GM19023 (cell line): ENCODE results near the gene MKNK2.
"Not testable (repeated sequence)": the region's sequence is repeated elsewhere in the genome, so short reads cannot be mapped to it uniquely, and the experiment has no call there.

ENCODE experiments used
- ATAC-seq: cut with Tn5 transposase; IDR thresholded peaks from one replicate; pipeline ENCODE4 v1.9.1; 2021; ENCODE audit warnings: mild to moderate bottlenecking, moderate library complexity; ENCODE audit not compliant: unreplicated experiment

The MKNK2 gene

DNA sequence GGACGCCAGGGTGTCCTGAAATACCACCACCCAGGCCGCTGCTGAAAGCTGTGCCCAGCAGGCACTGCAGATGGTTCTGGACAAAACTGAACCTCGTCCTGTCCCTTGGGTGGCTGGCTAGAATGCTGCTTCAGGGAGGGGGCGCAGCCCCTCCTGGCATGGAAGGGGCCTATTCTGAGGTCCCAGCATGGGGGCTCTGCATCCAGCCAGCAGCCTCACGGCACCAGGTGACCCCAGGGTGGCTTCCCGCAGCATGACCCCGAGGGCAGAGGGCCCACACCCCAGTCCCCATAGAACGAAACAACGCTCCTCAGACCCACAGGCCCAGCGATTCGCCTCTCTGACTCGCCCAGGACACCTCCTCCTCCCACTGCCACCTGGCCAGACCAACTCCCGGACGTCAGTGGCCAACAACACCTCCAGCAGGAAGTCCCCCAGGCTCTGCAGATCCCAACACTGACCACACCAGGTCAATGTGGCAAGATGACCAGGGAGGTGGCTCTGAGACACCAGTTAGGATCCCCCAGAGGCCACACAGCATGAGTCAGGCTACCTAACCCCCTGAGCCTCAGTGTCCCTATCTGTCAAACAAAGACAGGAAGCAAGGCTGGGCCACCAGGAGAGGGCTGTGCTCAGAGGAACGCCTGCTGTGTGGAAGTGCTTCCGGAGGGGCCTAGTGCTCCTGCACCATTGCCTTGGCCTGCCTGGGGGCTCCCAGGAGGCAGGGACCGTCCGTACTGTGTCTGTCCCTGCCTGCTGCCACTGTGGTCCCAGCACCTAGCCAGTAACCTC is 6.1 kb downstream of the MKNK2 start:
- no peak for ATAC-seq

- no peak for ATAC-seq
Measured at GRCh38 chr19:2043961-2044708, 6.9 kb downstream of the MKNK2 start.

GRCh38 chr19:2043251-2043641 is 7.8 kb downstream of the MKNK2 start:
- no peak for ATAC-seq

DNA sequence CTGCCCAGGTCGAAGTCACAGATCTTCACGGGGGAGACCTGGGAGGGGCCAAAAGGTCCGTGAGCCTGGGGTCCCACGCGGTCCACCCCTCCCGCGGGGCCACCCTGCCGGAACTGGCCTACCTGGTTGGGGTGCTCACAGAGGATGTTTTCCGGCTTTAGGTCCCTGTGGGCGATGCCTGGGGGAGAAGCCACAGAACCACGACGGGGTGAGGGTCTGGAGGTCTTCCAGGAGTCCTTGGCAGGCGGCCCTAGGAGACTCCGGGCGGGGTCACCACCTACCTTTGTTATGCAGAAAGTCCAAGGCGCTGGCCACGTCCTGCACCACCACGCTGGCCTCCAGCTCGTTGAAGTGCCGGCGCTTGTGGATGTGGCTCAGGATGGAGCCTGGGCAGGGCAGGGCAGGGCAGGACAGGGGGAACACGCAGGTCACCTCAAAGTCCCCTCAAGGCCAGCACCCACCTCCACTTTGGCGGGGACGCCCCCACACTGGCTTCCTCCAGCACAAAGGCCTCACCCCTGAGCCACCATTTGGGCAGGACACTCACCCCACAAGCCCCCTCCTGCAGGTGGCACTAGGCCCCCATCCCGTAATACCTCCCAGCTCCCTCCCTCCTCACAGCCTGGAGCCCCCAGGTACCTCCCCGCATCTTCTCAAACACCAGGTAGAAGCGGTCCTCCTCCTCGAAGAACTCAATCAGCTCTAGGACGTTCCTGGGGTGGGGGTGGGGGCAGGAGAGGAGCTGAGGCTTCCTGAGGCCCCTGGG is 8.4 kb downstream of the MKNK2 start:
- no peak for ATAC-seq

GRCh38 chr19:2041683-2042484 is 9.2 kb downstream of the MKNK2 start:
- peak; percentile 68 for ATAC-seq

DNA sequence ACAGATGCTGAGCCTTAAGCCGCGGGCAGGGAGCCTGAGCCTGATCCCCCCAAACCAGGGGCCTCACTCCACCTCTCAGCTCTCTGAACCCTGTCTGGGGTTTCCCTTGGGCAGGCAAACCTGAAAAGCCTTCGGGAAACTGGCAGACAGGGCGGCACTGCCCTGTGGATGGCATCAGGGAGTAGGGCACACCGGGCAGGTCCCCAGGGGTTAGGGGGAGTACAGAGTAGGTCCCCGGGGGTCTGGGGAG is 9.7 kb downstream of the MKNK2 start:
- no peak for ATAC-seq

DNA sequence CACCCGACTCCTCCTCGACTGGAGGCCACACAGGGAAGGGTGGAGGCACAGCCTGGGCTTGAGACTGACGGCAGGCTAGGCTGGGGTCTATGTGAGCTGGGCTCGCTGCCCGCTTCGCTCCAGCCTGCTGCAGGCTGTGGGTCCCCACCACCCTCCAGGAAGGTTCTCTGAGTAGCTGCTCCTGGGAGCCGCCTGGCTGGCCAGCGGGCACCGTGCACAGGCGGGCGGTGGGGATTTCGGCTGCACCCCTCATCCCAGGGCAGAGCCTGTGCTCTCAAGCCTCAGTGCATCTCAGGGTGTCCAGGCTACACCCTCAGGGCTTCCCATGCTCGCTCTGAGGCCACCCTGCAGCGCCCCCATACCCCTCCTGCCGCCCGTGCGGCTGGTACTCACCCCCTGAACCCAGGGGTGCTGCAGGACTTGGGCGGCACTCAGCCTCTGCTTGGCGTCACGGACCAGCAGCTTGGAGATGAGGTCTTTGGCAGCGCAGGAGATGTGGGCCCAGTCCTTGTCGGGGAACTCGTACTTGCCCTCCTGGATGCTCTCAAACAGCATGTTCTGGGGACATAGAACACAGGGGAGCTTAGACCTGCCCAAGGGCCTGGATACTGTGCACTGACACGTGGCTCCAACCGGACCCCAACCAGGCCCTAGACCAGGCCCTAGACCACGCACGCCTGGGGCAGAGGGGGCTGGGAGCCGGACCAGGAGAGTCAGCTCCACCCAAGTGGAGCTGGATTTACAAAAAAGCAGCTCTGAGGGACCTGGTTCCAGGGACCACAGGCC is 10.2 kb downstream of the MKNK2 start:
- no peak for ATAC-seq

DNA sequence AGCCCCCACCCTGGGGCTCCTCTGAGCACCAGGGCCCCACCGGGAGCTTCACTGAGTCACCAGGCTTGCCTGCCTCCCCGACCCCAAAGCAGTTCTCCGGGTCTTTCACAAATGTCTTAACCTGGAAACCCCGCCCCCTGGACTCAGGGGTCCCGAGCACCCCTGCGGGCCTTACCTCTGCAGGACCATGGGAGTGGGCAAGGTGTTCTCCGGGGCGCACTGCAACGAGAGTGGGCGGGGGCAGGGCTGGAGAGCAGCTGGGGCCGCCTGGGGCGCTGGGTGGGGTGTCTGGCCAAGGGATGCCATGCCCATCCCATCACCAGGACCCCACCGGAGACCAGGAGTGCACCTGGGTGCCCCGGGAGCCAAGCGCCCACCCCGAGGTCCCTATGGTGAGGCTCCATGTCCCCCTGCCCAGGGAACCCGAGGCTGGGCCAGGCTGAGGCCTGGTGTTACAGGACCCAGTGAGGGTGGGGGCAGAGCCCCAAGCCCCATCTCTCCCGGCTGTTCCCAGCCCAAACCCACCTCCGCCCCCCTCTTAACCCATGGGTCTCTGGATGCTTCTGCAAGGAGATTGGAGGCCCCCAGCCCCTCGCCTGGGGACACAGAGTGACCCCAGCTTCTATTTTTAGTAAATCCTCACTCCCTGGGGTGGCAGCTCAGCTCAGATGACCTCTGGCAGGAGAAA is 10.9 kb downstream of the MKNK2 start:
- ATAC-seq = no peak

DNA sequence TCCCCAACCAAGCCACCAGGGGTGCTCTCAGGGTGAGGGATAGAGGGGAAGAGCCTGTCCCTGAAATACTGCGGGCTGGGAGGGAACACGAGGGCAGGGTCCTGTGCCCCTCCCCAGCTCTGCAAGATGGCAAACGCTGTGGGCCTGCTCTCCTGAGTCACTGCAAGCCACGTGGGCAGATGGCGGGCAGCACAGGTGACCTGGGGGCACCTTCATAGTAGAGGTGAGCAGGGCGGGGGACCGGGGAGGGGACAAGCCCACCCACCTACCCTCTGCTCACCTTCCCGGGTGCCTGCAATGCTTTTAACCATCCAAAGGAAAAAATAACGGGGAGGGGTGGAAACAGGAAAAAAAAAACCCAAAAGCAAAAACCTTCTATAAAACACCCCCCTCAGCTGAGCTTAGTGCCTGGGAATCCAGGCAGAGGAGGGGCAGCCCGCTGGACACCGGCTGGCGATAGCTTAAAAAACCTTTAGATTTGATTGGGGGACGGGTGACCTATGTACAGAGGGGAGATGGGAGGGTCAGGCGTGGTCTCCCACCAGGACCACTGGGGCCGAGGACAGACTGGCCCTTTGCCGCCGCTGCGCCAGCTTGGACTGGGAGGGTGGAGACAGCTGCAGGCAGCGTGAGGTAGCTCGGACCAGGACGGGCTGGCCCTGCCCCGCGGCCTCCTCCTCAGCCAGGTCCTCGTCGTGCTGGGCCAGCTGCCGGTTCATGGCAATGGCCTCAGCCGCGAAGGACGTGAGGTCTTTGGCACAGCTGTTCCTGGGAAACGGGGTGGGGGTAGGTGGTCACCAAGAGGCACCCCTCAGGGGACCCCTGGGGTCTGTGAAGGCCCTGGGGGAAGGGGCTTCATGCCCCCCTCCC is 11.7 kb downstream of the MKNK2 start:
- no peak for ATAC-seq

GRCh38 chr19:2038284-2039088 is 12.6 kb downstream of the MKNK2 start:
- ATAC-seq = no peak

DNA sequence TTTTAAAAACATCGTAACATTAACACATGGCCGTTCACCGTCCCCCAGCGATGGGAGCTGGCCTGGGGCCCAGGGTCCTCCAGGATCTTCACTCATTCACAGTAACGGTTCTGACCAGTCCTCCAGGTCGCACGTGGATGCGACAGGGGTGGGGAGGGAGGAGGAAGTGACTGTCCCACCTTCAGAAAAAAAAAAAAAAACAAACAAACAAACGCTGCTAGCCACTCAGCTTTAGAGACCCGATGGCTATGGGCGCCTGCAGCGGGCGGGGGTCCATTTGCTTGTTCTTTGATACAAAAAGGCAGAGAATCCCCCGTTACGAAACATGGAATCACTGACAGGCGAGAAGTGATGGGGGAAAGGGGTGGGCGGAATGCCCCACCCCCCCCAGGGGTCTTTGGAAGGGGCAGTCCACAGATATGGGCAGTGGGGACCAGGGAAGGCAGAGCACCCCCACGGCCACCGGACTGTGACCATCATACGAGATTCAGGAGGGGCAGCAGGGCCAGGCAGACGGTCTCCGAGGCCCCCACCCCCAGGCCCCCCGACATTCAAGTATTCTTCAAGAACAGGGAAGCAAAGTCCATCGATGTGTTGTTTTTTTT is 13.3 kb downstream of the MKNK2 start:
- ATAC-seq = no peak

DNA sequence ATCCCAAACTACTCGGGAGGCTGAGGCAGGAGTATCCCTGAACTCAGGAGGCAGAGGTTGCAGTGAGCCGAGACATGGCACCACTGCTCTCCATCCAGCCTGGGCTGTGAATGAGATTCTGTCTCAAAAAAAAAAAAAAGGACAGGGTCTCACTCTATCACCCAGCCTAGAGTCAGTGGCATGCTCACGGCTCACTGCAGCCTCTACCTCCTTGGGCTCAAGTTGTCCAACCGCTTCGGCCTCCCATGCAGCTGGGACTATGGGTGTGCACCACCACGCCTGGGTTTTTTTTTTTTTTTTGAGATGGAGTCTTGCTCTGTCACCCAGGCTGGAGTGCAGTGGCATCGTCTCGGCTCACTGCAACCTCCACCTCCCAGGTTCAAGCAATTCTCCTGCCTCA is 14.6 kb downstream of the MKNK2 start:
- no peak for ATAC-seq

DNA sequence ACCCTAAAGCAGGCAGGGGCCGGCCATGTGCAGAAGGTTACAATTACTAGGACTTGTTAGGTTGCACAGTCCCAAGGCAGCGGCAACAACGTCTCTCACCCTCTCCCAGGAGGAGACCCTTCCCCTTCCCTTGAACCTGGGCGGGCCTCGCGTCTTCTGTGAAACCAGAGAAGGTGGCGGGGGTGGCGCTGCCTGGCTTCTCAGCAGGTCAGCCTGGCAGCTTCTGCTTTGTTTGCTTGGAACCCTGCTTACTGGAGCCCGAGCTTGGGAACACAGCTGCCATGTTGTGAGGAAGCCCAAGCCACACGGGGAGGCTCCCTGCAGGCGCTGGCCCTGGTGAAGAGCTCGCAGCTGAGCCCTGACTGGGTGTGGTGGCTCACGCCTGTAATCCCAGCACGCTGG is 15.5 kb downstream of the MKNK2 start:
- ATAC-seq = no peak

DNA sequence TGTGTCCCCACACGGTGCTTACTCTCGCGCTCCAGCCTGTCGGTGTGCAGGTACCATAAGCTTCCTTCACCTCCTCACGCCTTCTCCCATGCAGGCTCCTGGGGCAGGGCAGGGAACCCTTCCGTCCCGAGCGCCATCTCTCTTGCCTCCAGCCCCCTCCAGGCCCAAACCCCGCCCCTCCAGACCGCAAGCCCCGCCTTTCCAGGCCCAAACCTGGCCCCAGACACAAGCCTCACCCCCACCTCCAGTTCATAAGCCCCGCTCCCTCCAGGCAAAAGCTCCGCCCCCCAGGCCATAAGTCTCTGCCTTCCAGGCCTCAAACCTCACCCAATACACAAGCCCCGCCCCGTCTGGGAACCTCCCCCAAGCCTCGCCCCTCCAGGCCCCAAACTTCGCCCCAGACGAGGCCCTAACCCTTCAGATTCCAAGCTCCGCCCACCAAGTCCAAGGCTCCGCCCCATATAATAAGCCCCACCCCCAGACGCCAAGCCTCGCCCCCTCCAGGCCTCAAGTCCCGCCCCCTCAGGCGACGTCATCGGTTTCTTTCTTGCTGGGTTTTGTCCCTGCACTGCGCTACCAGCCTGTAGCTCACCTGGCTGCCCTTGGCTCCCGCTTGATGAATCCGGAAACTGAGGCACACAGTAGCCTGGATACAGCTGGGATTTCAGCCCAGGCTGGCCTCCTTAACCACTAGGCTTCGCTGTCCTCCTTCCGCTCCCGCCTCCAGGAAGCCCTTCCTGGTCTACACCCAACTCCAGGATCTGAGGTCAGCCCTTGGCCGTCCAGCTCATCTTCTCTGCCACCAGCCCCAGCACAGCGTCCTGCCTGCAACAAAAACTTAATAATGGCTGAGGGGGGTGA is 16.1 kb downstream of the MKNK2 start:
- no peak for ATAC-seq

DNA sequence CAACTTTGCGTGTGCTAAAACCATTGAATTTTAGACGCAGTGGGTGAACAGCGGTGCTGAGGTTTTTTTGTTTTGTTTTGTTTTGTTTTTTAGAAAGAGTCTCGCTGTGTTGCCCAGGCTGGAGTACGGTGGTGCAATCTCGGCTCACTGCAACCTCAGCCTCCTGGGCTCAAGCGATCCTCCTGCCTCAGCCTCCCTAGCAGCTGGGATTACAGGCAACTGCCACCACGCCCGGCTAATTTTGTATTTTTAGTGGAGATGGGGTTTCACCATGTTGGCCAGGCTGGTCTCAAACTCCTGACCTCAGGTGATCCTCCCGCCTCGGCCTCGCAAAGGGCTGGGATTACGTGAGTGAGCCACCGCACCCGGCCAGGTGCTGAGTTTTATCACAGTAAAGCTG is 16.8 kb downstream of the MKNK2 start:
- ATAC-seq = not testable (repeated sequence)

DNA sequence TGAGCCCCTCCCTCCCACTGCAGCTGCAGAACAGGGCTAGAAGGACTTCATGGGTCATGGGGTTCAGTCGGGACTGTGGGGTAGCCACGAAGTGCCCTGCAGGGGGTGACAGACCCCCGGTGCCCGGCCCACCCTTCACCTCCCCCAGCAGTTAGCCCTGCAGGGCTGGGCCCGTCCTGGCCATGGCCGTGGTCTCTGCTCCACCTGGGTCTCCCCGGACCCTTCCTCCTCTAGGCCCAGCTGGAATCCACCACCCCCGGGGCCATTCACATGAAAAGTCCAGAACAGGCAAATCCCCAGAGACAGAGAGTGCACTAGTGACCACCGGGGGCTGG is 17.3 kb downstream of the MKNK2 start:
- ATAC-seq = no peak
